Smooth muscle cell (in vitro differentiated cells): ENCODE data around the gene ZNRF1. TPM values are rescaled to one million over a fixed set of nuclear protein-coding genes. Genes with fewer than 3 reads are reported as not detected.
A peak's percentile ranks its signal among the peaks of the same experiment; 100 is the strongest.

ENCODE experiments used
- DNase-seq: peaks from one replicate; lab custom pipeline; 2025; ENCODE audit not compliant: unreplicated experiment; lab: John Stamatoyannopoulos, UW
- H2AFZ ChIP-seq: fragments of 200-600 bp; sonication (generic); 2 replicates; pipeline ENCODE4 v1.6.0; 2016; ENCODE audit warnings: antibody characterized with exemption, low read depth, mild to moderate bottlenecking
- H3F3A ChIP-seq: fragments of 200-600 bp; sonication (generic); 2 replicates; pipeline ENCODE4 v1.6.0; 2017; ENCODE audit warnings: antibody characterized with exemption, low read depth
- H3K27ac ChIP-seq: fragments of 200-600 bp; sonication (generic); 2 replicates; pipeline ENCODE4 v1.5.1; 2016; ENCODE audit warnings: low read depth, mild to moderate bottlenecking
- H3K27me3 ChIP-seq: fragments of 200-600 bp; sonication (generic); 2 replicates; pipeline ENCODE4 v1.6.1; 2016; ENCODE audit warnings: low read depth, mild to moderate bottlenecking
- H3K36me3 ChIP-seq: fragments of 200-600 bp; sonication (generic); 2 replicates; pipeline ENCODE4 v1.5.1; 2016; ENCODE audit warnings: low read depth
- H3K4me1 ChIP-seq: fragments of 200-600 bp; sonication (generic); 2 replicates; pipeline ENCODE4 v1.5.1; 2016; ENCODE audit warnings: low read depth
- H3K4me2 ChIP-seq: fragments of 200-600 bp; sonication (generic); 2 replicates; pipeline ENCODE4 v1.6.0; 2016; ENCODE audit warnings: mild to moderate bottlenecking
- H3K4me3 ChIP-seq: fragments of 200-600 bp; sonication (generic); 2 replicates; pipeline ENCODE4 v1.5.1; 2016; ENCODE audit warnings: mild to moderate bottlenecking
- H3K79me2 ChIP-seq: fragments of 200-600 bp; sonication (generic); 2 replicates; pipeline ENCODE4 v1.6.0; 2016; ENCODE audit warnings: low read depth, mild to moderate bottlenecking
- H3K9ac ChIP-seq: fragments of 200-600 bp; sonication (generic); 2 replicates; pipeline ENCODE4 v1.6.0; 2016; ENCODE audit warnings: low read depth
- H3K9me3 ChIP-seq: fragments of 200-600 bp; sonication (generic); replicated peaks from 2 replicates; pipeline ENCODE4 v1.5.1; 2016; ENCODE audit warnings: low read depth
- H4K20me1 ChIP-seq: fragments of 200-600 bp; sonication (generic); 2 replicates; pipeline ENCODE4 v1.6.0; 2016; ENCODE audit warnings: low read depth
- WGBS: methylation state at CpG from one replicate; pipeline ENCODE4 v1.1.7; 2016; ENCODE audit warnings: low lambda C conversion rate; 5-methylcytosine and 5-hydroxymethylcytosine counted together
- polyA plus RNA-seq: library from polyadenylated mRNA; unstranded; fragments of >200 nt; fragmentation: Nextera tagmentation; extraction: Ambion mirVana; gene quantifications from 2 replicates; pipeline ENCODE4 v1.2.1, GENCODE V29; 2016
- total RNA-seq: library from RNA; depleted of rRNA; stranded (reverse); fragments of >200 nt; gene quantifications from 2 replicates; pipeline ENCODE4 v1.2.3, GENCODE V29; 2014
- TF ChIP-seq, protein P1 (sequence below): fragments of 200-600 bp; sonication (generic); IDR thresholded peaks from 2 replicates; pipeline ENCODE4 v1.5.1; 2017; ENCODE audit warnings: borderline replicate concordance, mild to moderate bottlenecking, antibody characterized with exemption; ENCODE audit not compliant: insufficient read depth, poor library complexity, severe bottlenecking

Gene ZNRF1
- total and polyA plus RNA-seq, 2 experiments from 2014 or later = 18.2 to 45.4 TPM

DNA sequence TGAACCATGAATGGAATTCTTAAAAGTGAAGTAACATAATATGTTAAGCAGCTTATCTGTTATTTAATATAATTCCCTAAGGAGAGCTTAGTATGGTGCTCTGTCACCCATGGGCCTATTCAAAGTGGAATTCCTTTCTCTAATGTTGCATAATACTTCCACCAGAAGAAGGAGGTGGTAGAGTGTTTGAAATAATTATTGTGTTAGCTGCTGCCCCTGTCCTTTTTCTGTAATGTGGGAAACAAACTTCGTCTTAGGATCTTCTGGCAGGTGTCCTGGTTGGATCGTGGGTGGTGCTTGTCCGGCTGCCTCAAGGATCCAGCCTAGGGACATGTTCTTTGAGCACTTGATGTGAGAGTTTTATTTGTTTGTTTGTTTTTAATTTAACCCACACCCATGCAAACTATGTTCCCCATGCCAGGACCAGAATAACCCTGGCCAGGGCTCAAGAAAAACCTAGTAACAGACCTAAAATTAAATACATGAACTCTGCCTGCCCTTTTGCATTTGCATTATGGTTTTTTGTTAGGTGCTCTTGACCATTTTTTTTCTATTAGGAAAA is 46.1 kb downstream of the ZNRF1 start:
- no peak overlapping the region for H2AFZ ChIP-seq
- H3K9me3 ChIP-seq = no peaks in the 10 kb centered on the region
- no peak overlapping the region for H3K27ac ChIP-seq
- peaks cover 68% of the 10 kb centered on the region for H3K79me2 ChIP-seq
- 94% methylated on average over 3 of the region's 3 CpGs for WGBS
- H3K36me3 ChIP-seq = no peaks in the 10 kb centered on the region
- H3K4me1 ChIP-seq = no peaks in the 10 kb centered on the region
- H4K20me1 ChIP-seq = peaks cover 88% of the 10 kb centered on the region
- no peak overlapping the region for H3K9ac ChIP-seq
- TF ChIP-seq, protein P1, sequence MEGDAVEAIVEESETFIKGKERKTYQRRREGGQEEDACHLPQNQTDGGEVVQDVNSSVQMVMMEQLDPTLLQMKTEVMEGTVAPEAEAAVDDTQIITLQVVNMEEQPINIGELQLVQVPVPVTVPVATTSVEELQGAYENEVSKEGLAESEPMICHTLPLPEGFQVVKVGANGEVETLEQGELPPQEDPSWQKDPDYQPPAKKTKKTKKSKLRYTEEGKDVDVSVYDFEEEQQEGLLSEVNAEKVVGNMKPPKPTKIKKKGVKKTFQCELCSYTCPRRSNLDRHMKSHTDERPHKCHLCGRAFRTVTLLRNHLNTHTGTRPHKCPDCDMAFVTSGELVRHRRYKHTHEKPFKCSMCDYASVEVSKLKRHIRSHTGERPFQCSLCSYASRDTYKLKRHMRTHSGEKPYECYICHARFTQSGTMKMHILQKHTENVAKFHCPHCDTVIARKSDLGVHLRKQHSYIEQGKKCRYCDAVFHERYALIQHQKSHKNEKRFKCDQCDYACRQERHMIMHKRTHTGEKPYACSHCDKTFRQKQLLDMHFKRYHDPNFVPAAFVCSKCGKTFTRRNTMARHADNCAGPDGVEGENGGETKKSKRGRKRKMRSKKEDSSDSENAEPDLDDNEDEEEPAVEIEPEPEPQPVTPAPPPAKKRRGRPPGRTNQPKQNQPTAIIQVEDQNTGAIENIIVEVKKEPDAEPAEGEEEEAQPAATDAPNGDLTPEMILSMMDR = no peak
- no peak overlapping the region for H3K4me3 ChIP-seq
- no peak for DNase-seq
- no peaks in the 10 kb centered on the region for H3K27me3 ChIP-seq
- no peak overlapping the region for H3K4me2 ChIP-seq
- H3F3A ChIP-seq = no peaks in the 10 kb centered on the region

DNA sequence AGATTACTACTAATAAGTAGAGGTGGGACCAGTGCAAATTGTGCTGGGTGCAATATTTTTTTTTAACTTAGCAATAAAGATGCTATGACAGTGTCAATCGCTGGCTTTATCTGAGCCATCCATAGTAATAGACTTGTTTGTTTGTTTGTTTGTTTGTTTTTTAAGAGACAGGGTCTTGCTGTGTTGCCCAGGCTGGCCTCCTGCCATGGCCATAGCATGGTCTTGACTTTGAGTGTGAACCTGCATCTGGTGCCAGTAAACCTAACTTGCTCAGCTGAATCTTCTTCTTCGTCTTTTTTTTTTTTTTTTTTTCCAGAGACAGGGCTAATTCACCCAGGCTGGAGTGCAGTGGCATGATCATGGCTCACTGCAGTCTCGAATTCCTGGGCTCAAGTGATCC is 46.6 kb downstream of the ZNRF1 start:
- Histone ChIP-seq H3K27ac (no peak overlapping the region), H3K36me3 (no peaks in the 10 kb centered on the region), H4K20me1 (peaks cover 90% of the 10 kb centered on the region), H3K4me3 (no peak overlapping the region), H3K4me1 (no peaks in the 10 kb centered on the region), H3K79me2 (peaks cover 70% of the 10 kb centered on the region), H3K27me3 (no peaks in the 10 kb centered on the region), H3F3A (no peaks in the 10 kb centered on the region), H2AFZ (no peak overlapping the region), H3K9me3 (no peaks in the 10 kb centered on the region), H3K9ac (no peak overlapping the region), H3K4me2 (no peak overlapping the region)
- WGBS = 93% methylated on average over 3 of the region's 3 CpGs
- no peak for DNase-seq
- TF ChIP-seq, protein P1 = no peak

DNA sequence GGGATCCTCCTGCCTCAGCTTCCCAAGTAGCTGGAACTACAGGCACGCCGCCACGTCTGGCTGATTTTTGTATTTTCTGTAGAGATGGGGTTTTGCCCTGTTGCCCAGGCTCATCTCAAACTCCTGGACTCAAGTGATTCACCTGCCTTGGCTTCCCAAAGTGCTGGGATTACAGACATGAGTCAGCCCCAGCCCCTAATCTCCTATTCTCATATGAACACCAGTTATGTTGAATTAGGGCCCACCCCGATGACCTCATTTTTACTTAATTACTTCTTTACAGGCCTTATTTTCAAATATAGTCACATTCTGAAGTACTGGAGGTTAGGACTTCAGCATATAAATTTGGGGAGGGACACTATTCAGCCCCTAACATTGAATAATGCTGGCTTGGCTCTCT is 49.2 kb downstream of the ZNRF1 start:
- Histone ChIP-seq H3K27me3 (no peaks in the 10 kb centered on the region), H3F3A (no peaks in the 10 kb centered on the region), H3K9me3 (no peaks in the 10 kb centered on the region), H3K4me1 (no peaks in the 10 kb centered on the region), H3K4me2 (no peak overlapping the region), H3K4me3 (no peak overlapping the region), H2AFZ (no peak overlapping the region), H4K20me1 (peaks cover 95% of the 10 kb centered on the region), H3K79me2 (peaks cover 72% of the 10 kb centered on the region), H3K36me3 (no peaks in the 10 kb centered on the region), H3K9ac (no peak overlapping the region), H3K27ac (peak overlapping the region; percentile 31)
- DNase-seq = no peak
- TF ChIP-seq, protein P1 = no peak
- WGBS = 96% methylated on average over 4 of the region's 4 CpGs

DNA sequence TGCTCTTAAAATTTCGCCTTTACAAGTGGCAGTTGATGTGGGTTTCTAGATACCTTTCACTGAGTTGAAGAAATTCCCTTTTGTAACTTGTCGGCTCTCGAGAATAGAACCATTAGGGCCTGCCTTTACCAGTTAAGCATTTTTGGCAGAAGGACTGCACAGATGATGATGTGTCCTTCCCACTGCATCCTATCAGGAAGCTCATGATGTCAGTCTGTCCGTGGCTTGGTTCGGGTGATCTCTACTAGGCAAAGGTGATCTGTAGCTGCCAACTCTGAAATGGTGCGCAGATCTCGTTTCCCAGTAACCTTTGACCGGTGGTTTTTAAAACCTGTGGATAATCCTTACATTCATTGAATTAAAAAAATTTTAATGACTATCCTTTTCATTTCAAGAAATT is 49.7 kb downstream of the ZNRF1 start:
- Histone ChIP-seq H2AFZ (no peak overlapping the region), H3K36me3 (no peaks in the 10 kb centered on the region), H3F3A (no peaks in the 10 kb centered on the region), H4K20me1 (peaks cover 95% of the 10 kb centered on the region), H3K4me1 (no peaks in the 10 kb centered on the region), H3K79me2 (peaks cover 72% of the 10 kb centered on the region), H3K4me3 (no peak overlapping the region), H3K9me3 (no peaks in the 10 kb centered on the region), H3K4me2 (no peak overlapping the region), H3K9ac (no peak overlapping the region), H3K27ac (peak overlapping the region; percentile 31), H3K27me3 (no peaks in the 10 kb centered on the region)
- no peak for DNase-seq
- WGBS = 95% methylated on average over 8 of the region's 8 CpGs
- TF ChIP-seq, protein P1 = no peak
